ACHN (cell line): ENCODE data around the gene TMEM108.

Source experiments
- DNase-seq: peaks from one replicate; pipeline ENCODE4 v3.0.0-alpha.2; 2015
- in situ Hi-C: cut with HindIII; loops from 2 replicates; pipeline ENCODE4 v1.10.0; 2017; ENCODE audit warnings: low sequenced_read_pairs, low pct_ligation_motif_present, low pct_unique_long_range_greater_than_20kb

The TMEM108 gene

GRCh38 chr3:133445108-133445507, 406.9 kb downstream of the TMEM108 start:
- DNase-seq = no peak
- in situ Hi-C loops = no loop called here
